GM18909 (cell line): ENCODE data around the gene NMT2.

ENCODE experiments used
- ATAC-seq: cut with Tn5 transposase; IDR thresholded peaks from one replicate; pipeline ENCODE4 v1.9.1; 2021; ENCODE audit warnings: mild to moderate bottlenecking; ENCODE audit not compliant: unreplicated experiment, poor library complexity

NMT2 gene

DNA sequence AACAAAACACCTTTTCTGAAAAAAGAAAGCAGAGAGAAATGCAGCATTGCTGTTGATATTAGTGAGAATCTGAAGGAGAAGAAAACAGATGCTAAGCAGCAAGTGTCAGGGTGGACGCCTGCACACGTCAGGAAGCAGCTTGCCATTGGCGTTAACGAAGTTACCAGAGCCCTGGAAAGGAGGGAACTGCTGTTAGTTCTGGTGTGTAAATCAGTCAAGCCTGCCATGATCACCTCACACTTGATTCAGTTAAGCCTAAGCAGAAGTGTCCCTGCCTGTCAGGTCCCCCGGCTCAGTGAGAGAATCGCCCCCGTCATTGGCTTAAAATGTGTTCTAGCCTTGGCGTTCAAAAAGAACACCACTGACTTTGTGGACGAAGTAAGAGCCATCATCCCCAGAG is 65.0 kb downstream of the NMT2 start:
- no peak for ATAC-seq

DNA sequence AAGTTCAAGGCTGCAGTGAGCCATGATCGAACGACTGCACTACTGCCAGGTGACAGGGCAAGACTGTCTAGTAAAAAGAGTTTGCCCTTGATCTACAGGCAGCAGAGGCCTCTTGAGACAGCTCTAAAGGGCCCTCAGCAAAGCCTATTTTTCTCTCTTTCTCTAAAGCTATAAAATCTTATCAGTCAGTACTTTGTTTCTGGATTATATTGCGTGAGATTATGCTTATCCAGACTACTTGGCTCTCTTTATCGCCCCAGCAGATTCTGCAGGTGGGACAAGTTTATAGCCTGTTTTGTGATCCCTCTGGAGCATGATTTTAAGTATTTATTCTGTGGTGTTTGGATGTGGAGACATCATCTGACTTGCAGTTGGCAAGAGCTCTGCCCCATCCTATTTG is 68.6 kb downstream of the NMT2 start:
- ATAC-seq, result no peak

DNA sequence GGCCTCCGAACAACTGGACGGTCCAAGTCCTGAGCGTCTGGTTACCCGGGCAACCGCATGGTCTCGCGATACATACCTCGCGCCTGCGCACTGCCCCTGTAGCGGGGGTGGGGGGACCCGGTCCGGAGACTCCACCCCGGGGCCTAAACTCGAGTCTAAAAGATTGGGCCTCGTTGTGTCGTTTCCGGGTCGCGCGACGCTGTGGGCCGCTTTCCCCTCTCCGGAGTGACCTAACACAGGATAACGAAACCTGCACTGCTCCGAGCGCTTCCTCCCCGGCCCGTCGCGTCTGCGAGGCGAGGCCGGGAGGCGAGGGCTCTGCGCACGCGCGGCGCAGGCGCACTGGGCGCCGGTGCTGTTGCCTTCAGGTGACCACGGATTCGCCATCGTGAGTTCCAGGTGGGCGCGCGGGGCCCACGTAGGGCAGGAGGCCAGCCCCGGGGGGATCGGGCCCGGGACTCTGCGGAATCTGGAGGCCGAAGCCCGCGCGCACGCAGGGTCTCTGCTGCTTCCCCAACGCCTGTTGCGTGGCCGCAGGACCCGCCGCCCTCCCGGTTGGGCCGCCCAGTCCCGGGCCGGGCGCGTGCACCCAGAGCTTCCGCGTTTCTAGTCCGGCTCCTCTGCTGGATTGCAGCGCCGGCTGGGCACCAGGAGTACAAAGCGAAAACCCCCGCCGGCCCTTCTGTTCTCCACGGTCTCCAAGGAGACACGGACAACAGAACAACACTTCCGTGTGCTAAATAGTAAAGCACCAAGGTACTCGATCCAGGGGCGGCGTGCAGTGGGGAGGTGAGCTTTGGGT is 71.3 kb downstream of the NMT2 start, which contains the start of gene RPP38:
TSS of gene RPP38 (plus strand) at position 345 of the 802 bp plus-strand sequence. CDS start 5,960 bp downstream, outside the sequence.
- ATAC-seq, result peak; percentile 88

DNA sequence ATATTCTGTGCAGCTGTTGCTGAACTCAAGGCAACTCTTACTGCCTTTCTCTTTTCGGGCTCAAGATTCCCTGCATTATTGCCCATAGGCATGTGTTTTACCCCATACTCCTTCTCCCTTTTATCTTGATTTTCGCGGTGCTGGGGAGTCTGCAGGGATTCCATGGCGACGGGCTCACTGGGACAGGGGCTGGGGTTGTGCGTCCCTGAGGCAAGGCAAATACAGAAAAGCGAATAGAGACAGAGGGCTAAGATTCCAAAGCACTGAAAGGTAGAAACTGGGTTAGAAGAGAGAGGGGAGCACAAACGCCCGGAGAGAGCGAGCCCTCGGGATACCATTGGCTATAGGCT is 71.9 kb downstream of the NMT2 start:
- peak; percentile 17 for ATAC-seq

DNA sequence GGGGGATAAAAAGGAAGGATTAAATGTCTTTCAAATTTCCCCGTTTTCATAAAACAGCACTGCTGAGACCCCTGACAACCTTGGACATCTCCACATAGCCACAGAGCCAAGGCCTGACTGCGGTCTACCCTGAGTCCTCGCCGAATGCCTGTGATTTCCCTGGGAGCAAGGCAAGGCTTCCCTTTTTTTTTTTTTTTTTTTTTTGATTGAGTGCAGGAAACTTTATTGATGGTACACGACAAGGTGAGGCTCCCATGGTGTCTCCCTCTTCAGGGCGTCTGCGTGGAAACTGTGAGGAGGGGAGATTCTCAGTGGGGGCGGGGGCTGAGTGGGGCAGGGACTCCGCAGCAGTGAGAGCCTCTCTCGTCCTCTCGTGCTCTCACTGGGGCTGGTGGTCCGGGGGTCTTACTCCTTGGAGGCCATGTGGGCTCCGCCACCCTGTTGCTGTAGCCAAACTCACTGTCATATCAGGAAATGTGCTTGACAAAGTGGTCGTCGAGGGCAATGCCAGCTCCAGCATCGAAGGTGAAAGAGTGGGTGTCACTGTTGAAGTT is 75.6 kb downstream of the NMT2 start:
- ATAC-seq, result no peak

DNA sequence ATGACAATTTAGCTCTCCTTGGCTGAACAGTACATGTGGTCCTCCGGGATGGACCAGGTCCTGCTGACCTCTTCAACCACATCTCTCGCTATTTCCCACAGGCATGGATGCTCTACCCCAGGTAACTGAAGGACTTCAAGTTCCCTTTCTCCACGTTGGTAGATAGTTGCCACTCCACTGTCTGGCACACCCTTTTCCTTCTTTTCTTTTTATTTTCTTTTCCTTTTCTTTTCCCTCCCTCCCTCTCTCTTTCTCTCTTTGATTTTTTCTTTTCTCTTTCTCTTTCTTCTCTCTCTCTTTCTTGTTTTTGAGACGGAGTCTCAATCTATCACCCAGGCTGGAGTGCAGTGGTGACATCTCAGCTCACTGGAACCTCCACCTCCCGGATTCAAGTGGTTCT is 77.1 kb downstream of the NMT2 start:
- no peak for ATAC-seq

DNA sequence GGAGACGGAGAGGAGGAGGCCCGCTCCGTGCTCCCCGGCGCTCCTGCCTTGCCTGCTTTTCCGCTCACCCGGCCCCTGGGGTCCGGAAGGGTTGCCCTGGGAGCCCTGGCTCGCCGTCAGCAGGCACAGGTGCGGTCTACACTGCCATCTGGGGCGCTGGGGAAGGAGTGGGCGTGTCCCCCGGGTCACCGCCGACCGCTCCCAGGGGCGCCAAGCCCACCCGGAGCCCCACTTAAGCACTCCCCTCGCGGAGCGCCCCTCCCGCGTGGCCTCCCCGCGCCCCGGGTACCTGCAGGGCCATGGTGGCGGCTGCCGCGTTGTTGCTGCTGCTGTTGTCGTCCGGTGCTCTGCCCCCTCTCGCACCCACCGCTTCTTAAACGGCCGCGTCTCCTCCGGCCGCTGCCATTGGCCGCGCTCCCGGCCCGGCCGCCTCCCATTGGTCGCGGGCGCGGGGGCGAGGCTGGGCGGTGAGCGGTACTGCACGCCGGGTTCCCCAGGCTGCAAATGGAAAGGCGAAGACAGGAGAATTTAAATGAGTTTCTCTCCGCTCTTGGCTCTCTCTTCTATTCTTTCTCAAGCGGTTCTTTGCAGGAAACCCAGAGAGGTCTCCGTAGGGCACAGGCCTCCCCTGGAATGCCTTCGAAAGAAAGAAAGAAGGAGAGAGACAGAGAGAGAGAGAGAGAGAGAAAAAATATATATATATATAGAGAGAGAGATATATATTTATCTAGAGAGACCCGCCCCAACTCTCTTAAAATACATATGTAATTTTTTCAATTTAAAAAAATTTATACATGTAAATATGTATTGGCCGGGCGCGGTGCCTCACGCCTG is 79.8 kb downstream of the NMT2 start, which contains the start of gene ACBD7:
TSS of gene ACBD7 (minus strand) at position 349 of the 834 bp plus-strand sequence. CDS start at position 301, 48 bp downstream.
- ATAC-seq, result peak; percentile 99

DNA sequence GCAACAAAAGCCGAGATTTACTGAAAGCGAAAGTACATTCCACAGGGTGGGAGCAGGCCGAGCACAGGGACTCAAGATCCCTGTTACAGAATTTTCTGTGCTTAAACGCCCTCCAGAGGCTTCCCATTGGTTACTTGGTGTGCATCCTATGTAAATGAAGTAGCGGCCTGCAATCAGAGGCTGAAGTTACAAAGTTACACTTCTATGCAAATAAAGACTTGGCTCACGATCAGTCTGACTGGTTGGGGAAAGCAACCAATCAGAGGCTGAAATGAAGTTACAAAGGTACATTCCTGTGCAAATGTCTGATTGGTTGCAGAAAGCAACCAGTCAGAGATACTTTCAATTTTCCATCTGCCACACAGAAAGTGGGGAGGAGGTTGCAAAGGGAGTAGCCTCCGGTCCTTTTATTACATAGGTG is 84.0 kb downstream of the NMT2 start:
- no peak for ATAC-seq

DNA sequence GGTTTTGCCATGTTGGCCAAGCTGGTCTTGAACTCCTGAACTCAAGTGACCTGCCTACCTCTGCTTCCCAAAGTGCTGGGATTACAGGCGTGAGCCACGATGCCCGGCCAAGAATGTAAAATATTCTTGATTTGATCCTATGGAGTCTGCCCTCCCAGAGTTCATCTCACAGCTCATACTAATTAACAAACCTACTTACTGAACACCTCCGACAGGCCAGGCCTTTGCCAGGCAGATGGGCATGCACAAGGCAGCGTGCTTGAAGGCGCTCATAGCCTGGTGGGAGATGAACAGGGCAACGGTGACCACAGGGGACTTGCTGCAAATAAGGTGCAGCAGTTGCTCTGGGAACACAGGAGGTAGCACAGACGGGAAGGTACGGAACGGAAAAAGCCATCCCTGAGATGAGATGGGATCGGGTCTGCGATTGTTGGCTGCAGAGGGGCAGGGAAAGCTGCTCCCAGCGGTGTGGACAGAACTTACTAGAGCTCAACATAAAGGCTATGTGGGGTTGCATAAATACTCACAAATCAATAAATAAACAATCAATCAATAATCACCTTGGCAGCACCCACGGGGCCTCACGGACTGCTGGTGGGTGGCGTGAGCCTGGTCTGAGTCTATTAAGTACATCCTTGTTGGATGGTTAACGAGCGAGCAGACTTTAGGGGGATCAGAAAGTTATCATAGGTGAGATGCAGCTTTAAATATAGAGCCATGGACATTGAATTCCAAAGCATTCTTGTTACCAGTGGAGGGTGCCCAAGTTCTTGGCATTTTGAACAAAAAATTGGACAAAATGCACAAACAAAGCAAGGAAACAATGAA is 84.6 kb downstream of the NMT2 start:
- ATAC-seq, result no peak

DNA sequence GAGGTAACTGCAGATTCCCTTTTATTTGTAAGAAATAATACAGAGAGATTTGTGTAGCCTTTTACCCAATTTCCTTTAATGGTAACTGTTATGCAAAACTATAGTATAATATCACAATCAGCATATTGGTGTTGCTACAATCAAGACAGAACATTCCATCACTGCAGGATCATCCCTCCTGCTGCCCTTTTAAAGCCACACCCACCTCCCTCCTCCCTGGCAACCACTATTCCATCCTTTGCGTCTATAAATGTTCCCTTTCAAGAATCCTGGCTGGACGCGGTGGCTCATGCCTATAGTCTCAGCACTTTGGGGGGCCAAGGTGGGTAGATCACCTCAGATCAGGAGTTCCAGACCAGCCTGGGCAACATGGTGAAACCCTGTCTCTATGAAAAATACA is 93.1 kb downstream of the NMT2 start:
- ATAC-seq, result no peak

DNA sequence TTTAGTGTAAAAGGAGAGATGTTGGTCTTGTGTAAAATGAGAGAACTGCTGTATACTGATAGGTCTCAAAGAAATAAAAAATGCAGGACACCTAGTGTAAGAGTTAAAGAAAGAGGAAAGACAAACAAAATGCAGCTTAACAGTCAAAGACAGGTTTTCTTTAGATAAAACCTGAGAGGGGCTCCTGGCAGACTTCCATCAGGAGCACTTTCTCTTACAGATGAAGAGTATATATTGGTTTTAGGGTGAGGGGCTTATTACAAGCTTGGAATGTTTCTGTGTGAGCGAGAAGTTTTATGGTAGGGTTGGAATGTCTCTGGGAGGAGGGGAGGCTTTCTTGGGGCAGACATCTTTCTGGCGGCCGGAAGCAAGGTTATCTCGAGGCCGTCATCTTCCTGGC is 96.1 kb downstream of the NMT2 start:
- ATAC-seq, result no peak

DNA sequence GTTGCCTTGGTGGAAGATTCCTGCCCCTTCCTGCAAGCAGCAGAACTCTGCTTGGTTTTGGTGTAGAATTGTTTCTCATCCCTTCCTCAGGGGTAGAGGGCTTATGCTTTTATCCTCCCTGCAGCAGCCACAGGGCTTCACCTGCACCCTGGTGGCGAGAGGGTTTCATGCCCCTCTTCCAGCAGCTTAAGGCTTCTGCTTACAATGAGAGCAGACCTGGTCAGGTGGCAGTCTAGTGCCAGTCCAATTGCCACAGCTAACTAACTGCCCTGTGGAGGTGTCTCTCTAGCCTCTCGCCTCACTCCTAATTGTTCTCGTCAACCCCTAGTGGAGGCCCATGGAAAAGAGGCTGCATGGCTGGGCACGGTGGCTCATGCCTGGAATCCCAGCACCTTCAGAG is 99.3 kb downstream of the NMT2 start:
- no peak for ATAC-seq

DNA sequence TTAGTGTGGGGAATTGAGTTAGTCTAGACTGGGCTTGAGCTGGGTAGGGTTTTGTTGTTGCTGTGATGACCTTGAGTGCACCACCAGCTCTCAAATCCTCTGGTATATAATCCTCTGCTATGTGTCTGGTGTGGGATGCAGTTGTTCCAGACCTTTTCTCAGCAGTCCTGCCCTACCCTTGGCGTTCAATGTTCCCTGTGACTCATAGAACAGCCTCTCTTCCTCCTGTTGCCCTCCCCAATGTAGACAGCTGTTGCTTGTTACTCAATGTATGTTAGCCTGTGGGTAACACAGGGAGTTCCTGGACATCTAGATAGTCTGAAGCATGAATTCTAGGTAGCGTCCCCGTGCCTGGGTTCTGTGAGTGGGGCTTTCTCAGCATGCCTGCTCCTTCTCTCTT is 99.7 kb downstream of the NMT2 start:
- no peak for ATAC-seq

DNA sequence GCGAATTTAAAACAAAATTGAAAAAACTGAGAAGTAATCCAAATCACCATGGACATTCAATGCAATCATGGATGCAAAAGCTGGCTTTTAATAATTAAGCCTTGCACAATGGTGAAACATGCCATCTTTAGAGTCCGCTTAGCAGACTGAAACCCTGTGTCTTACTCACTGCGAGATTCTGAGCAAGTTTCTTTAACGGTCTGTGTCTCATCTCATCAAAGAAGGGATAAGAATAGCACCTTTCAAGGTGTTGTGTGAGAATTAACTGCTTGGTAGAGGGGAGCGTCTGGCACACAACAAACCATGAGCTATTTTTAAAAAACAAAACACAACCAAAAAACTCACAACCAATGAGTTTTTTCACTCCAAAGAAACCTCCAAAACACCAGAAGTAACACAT is 101.3 kb downstream of the NMT2 start:
- no peak for ATAC-seq

DNA sequence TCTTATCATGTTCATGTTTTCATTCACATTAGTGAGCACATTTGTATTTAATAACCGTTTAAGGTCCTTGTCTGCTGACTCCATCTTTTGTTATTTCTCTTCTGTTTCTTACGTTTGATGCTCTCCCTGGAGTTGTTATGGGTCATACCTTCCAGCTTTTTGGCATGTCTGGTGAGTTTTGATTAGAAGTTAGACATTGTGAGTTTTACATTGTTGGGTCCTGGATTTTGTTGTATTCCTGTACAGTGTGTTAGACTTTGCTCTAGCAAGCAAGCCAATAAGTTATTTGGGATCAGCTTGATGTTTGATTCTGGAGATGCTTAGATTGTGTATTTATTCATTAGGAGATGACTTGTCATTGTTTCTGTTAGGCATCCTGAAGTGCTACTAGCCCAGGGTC is 107.9 kb downstream of the NMT2 start:
- ATAC-seq, result no peak

DNA sequence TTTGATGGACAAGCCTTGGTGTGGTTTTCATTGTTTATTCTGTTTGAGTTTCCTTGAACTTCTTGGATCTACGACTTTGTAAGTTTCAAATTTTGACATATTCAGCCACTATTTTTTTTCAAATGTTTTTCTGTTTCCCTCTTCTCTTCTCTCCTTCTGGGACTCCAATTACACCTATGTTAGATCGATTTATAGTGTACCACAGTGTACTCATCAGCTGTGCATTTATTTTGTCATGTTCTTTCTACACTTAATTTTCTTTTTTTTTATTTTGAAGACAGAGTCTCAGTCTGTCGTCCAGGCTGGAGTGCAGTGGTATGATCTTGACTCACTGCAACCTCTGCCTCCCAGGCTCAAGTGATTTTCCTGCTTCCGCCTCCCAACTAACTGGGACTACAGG is 108.6 kb downstream of the NMT2 start:
- ATAC-seq, result no peak

DNA sequence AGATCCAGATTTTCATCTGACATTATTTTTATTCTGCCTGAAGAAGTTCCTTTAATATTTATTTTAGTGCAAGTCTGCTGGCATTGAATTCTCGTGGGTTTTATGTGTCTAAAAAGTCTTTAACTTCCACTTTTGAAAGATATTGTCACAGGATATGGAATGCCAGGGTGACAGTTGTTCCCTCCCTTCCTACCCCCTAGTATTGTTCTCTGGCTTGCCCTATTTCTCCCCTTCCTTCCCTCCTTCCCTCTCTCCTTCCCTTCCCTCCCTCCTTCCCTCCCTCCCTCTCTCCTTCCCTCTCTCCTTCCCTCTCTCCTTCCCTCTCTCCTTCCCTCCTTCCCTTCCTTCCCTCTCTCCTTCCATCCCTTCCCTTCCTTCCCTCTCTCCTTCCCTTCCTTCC is 109.8 kb downstream of the NMT2 start:
- no peak for ATAC-seq
